CD4-positive, alpha-beta T cell treated with Interleukin-1 beta for 1 hour (primary cell): ENCODE measurements around the gene SPTBN4.
"Not testable (repeated sequence)": the region's sequence is repeated elsewhere in the genome, so short reads cannot be mapped to it uniquely, and the experiment has no call there.

Source experiments
- DNase-seq, 2 donors: peaks; one replicate each; pipeline ENCODE4 v3.0.0-alpha.2; 2020 to 2022

SPTBN4 gene

DNA sequence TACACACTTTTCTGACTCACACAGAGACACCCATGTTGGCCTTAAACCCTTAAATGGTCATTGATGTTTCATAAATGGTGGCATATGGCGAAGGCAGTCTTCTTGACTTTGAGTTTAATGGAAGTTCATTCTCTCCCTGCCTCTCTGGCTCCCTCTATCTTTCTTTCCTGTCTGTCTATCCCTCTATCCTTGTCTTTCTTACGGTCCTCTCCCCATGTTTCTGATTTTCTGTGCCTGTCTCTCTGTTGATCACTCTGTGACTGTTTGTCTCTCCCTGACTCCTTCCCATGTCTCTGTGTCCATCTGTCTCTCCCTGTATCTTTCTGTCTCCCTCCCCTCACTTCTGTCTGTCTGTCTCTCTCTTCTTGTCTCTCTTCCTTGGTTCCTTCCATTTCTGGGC, 66.7 kb downstream of the SPTBN4 start:
- no peak for DNase-seq

DNA sequence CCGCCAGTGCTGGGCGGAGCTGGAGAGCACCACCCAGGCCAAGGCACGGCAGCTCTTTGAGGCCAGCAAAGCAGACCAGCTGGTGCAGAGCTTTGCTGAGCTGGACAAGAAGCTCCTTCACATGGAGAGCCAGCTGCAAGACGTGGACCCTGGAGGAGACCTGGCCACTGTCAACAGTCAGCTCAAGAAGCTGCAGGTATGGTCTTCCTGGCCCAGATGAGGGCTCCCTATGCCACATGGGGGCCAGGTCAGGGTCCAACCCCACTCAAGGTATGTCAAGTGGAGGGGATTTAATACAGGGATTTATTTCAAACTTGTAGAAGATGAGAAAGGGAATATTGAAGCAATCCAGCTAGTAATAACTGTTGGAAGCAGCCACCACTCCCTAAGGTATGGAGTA, 67.3 kb downstream of the SPTBN4 start:
- no peak for DNase-seq

DNA sequence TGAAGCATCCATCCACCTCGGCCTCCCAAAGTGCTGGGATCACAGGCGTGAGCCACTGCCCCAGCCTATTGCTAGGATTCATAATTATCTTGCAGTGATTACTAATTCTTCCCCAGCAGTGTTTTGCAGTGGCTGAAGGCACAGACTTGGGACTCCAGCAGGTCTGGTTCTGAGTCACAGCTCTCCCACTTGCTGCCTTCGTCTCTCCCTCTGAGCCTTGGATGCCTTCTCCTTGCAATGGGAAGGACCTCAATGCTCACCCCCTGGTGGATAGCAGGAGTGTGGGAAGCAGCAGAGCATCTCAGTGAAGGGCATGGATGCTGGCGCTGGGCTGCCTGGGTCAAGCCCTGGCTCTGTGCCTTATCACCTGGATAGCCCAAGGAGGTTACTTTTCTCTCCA, 72.3 kb downstream of the SPTBN4 start:
- DNase-seq, result no peak

- no peak for DNase-seq
Observed at GRCh38 chr19:40542202-40542859, 75.5 kb downstream of the SPTBN4 start.

DNA sequence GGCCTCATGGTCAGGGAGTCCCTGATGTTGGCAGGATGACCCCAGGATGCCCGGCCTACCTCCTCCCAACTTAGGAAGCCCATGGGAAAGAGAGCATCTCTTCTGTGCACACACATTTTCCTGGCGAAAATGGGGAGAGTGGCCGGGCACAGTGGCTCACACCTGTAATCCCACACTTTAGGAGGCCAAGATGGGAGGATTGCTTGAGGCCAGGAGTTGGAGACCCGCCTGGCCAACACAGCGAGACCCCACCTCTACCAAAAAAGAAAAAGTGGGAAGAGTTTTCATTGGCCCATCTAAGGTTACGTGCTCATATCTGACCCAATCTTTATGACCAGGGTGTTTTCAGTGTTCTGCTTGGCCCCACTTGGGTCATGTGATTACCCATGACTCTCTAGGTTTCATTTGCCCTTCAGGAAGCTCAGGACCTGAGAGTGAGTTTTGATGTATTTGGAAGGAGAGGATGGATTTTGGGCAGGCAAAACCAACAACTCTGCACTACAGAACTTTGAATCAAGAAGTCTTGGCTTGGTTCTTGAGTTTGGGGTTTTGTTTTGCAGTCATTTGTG, 76.3 kb downstream of the SPTBN4 start:
- no peak for DNase-seq

- not testable (repeated sequence) for DNase-seq
Observed at GRCh38 chr19:40546153-40546841, 79.5 kb downstream of the SPTBN4 start.

- not testable (repeated sequence) for DNase-seq
Observed at GRCh38 chr19:40547190-40547589, 80.4 kb downstream of the SPTBN4 start.

- no peak for DNase-seq
Observed at GRCh38 chr19:40547836-40548235, 81.0 kb downstream of the SPTBN4 start.

DNA sequence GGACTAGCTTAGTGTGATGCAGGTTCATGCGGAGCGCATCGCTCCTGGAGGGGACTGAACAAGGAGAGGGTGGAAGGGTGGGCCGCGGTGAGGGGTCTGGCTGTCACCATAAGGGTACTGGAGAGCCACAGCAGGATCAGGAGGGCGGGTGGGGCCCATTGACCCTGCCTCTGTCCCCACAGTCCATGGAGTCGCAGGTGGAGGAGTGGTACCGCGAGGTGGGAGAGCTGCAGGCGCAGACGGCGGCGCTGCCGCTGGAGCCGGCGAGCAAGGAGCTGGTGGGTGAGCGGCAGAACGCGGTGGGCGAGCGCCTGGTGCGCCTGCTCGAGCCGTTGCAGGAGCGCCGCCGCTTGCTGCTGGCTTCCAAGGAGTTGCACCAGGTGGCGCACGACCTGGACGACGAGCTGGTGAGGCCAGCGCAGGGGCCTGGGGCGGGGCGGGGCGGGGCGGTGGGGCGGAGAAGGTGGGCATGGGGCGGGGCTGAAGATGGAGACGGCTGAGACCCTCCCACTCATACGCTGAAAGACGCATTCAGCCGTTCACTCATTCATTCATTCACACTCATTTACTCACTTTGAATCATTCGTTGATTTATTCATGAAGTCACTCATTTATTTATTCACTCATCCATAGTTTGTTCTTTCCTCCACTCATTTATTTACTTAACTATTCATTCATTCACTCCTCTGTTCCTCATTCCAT, 82.4 kb downstream of the SPTBN4 start:
- DNase-seq, result peak; percentile 68 to 69

DNA sequence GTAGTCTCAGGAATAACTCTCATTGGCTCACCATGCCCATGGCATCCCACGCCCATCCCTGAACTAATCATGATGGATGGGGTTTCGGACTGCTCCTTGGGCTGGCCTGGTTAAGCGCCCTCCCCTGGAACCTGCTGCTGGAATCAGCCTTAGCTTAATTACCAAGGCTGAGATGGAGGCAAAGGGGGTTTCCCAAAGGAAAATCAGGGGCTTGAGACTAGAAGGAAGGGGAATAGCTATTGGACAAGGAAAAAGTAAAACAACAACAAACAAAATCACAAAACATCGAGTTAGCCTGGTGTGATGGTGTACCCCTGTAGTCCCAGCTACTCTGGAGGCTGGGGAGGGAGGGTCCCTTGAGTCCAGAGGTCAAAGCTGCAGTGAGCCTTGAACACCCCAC, 84.2 kb downstream of the SPTBN4 start:
- DNase-seq, result no peak

- no peak for DNase-seq
Observed at GRCh38 chr19:40552848-40553247, 86.0 kb downstream of the SPTBN4 start.

- DNase-seq, result no peak
Observed at GRCh38 chr19:40553885-40554857, 87.4 kb downstream of the SPTBN4 start.

DNA sequence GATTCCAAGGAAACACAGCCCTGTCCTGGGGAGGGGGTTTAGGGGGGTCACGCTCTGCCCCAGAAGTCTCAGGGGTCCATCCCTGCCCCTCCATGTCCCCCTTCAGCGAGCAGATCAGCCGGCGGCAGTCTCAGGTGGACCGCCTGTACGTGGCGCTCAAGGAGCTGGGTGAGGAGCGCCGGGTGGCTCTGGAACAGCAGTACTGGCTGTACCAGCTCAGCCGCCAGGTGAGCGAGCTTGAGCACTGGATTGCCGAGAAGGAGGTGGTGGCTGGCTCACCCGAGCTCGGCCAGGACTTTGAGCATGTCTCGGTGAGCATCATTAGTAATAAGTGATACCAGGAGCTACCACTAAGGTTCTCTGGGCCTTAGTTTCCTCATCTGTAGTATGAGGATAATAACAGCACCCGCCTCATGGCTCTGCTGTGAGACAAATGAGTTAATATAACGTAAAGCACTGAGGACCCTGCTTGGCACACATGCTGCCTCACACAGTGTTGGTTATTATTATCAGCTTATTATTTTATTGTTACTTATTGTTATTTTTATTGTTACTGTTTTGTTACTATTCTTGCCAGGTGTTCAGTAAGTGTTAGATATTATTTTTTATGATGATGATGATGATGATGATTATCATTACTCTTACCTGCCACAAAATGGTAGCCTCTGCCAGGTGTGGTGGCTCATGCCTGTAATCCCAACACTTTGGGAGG, 89.3 kb downstream of the SPTBN4 start:
- no peak for DNase-seq

- no peak for DNase-seq
Observed at GRCh38 chr19:40556953-40557530, 90.2 kb downstream of the SPTBN4 start.

DNA sequence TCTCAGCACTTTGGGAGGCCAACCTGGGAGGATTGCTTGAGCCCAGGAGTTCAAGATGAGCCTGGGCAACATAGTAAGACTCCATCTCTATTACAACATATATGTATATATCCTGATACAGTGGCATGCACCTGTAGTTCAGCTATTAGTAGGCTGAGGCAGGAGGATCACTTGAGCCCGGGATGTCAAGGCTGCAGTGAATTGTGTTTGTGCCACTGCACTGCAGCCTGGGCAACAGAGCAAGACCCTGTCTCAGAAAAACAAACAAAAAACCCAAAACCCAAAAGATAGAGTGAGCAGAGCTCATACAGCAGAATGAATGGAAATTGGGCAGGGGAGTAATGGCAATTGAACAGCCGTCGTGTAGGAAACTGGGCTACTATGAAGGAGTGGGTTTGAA, 92.6 kb downstream of the SPTBN4 start:
- no peak for DNase-seq

- DNase-seq, result no peak
Observed at GRCh38 chr19:40560092-40560507, 93.3 kb downstream of the SPTBN4 start.

- DNase-seq, result no peak
Observed at GRCh38 chr19:40561947-40562346, 95.1 kb downstream of the SPTBN4 start.

DNA sequence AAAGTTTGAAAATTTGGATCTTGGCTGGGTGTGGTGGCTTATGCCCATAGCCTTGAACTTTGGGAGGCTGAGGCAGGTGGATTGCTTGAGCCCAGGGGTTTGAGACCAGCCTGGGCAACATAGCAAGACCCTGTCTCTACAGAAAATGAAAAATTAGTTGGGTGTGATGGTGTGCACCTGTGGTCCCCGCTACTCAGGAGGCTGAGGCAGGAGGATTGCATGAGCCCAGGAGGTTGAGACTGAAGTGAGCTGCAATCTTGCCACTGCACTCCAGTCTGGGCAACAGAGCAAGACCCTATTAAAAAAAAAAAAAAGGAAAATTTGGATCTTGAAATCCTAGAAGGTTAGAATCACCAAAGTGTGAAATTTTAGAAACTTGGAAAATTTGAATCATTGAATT, 97.7 kb downstream of the SPTBN4 start:
- not testable (repeated sequence) for DNase-seq

- no peak for DNase-seq
Observed at GRCh38 chr19:40565355-40565754, 98.6 kb downstream of the SPTBN4 start.

GRCh38 chr19:40565910-40566495, 99.2 kb downstream of the SPTBN4 start:
- no peak for DNase-seq
